Naive B cell (primary cell): Measurements from ENCODE around the gene CSMD2. TPM values are rescaled to one million over a fixed set of nuclear protein-coding genes. Genes with fewer than 3 reads are reported as not detected.
A peak's percentile ranks its signal among the peaks of the same experiment; 100 is the strongest.

ENCODE experiments used
- ATAC-seq, 2 donors: fragments of 150-1000 bp; cut with Tn5 transposase; 2 replicates each; pipeline ENCODE4 v1.10.0; 2021; ENCODE audit warnings: low read depth in 2 of 2, mild to moderate bottlenecking in 2 of 2, moderate library complexity in 2 of 2
- DNase-seq: peaks from one replicate; pipeline ENCODE4 v3.0.0; 2022
- H3K27ac Mint-ChIP-seq, 6 donors: one replicate each; pipeline ENCODE4 v1.8.0; 2020 to 2022; ENCODE audit warnings: mild to moderate bottlenecking in 6 of 6, mixed read lengths in 6 of 6, moderate library complexity in 5 of 6, inconsistent platforms in 2 of 6
- H3K27me3 Mint-ChIP-seq, 3 donors: one replicate each; pipeline ENCODE4 v1.8.0; 2021 to 2022; ENCODE audit warnings: mixed read lengths in 3 of 3, mild to moderate bottlenecking in 1 of 3
- H3K36me3 Mint-ChIP-seq, 2 donors: one replicate each; pipeline ENCODE4 v1.8.0; 2020 to 2022; ENCODE audit warnings: mixed read lengths in 2 of 2, inconsistent platforms in 1 of 2, mild to moderate bottlenecking in 1 of 2
- H3K4me1 Mint-ChIP-seq, 3 donors: one replicate each; pipeline ENCODE4 v1.8.0; 2020 to 2022; ENCODE audit warnings: mixed read lengths in 3 of 3, inconsistent platforms in 1 of 3, mild to moderate bottlenecking in 1 of 3, moderate library complexity in 1 of 3
- H3K4me3 Mint-ChIP-seq, 8 donors: one replicate each; pipeline ENCODE4 v1.8.0; 2020 to 2022; ENCODE audit warnings: mild to moderate bottlenecking in 8 of 8, mixed read lengths in 8 of 8, moderate library complexity in 8 of 8, inconsistent platforms in 2 of 8
- H3K9me3 Mint-ChIP-seq, 7 donors: one replicate each; pipeline ENCODE4 v1.8.0; 2020 to 2022; ENCODE audit warnings: mixed read lengths in 7 of 7, mild to moderate bottlenecking in 5 of 7, inconsistent platforms in 2 of 7, moderate library complexity in 1 of 7
- polyA plus RNA-seq, 6 donors: library from polyadenylated mRNA; unstranded; fragments of 300-500 nt; fragmentation: Illumina TruSeq; gene quantifications; one replicate each; pipeline ENCODE4 v1.2.3, GENCODE V29; 2021; ENCODE audit warnings: low read depth in 6 of 6

The CSMD2 gene
- polyA plus RNA-seq, 6 donors from 2014 or later, result not detected

DNA sequence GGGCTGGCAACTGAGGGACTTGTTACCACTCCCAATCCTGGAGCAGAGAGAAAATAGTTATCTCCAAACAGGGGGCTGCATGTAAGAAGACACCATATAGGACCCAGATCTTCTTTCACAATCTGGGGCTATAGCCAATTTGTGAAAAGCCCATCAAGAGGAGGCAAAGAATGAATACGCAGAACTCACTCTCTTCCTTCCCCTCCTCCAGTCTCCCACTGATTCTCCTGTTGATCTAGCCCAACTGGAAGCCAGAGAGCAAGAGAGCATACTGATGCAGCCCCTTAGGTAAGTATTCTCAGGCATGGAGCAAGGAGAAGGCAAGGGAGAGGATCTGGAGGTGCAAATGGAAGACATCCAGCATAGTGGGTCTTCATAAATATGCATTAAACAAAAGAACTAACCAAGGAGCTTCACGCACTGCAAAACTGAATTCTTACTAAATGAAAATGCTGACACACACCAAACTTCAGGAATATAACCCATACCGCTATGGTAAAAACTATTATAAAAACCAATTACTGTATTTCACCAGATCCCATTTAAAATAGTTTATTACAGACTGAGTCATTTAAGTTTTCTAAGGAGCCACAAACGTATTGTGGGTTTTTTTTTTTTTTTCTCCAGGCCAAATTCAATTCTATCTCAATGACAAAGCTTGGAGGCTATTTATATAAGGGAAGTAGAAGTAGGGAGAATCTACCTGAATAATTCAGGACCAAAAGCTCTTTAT lies 316.7 kb downstream of the CSMD2 start:
- H3K27me3 Mint-ChIP-seq, result peaks cover 3 to 16% (median 5%) of the 10 kb centered on the region in 3 donors
- H3K4me1 Mint-ChIP-seq, result no peaks in the 10 kb centered on the region
- DNase-seq (no peak), ATAC-seq (no peak)
- peaks cover 0 to 4% (median 0%) of the 10 kb centered on the region in 7 donors for H3K9me3 Mint-ChIP-seq
- no peaks in the 10 kb centered on the region for H3K36me3 Mint-ChIP-seq
- peak overlapping the region in 1 of 6 donors; percentile 56 for H3K27ac Mint-ChIP-seq
- H3K4me3 Mint-ChIP-seq, result no peak overlapping the region

DNA sequence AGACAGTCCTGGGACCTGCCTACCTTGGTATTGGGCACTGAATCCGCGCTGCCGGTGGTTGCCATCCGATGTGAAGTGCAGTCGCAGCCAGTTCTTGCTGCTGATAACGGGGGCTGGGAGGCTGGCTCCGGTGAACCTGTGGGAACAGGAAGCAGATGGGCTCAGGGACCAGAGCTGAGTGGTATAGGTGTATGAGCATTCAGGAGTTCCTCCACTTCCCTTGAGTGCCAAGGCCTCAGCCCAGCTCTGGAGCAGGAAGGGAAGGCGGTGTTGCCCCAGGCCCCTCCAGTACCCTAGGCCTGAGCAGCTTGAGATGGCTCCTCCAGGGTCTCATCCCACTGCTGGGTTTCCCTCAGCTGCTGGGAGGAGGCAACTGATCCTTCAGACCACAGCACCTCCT lies 318.2 kb downstream of the CSMD2 start:
- Mint-ChIP-seq H3K4me1 (no peaks in the 10 kb centered on the region), H3K36me3 (no peaks in the 10 kb centered on the region), H3K27ac (no peak overlapping the region), H3K27me3 (peaks cover 0 to 13% (median 7%) of the 10 kb centered on the region in 3 donors), H3K9me3 (peaks cover 0 to 4% (median 0%) of the 10 kb centered on the region in 7 donors), H3K4me3 (no peak overlapping the region)
- no peak for DNase-seq
- ATAC-seq, result no peak

DNA sequence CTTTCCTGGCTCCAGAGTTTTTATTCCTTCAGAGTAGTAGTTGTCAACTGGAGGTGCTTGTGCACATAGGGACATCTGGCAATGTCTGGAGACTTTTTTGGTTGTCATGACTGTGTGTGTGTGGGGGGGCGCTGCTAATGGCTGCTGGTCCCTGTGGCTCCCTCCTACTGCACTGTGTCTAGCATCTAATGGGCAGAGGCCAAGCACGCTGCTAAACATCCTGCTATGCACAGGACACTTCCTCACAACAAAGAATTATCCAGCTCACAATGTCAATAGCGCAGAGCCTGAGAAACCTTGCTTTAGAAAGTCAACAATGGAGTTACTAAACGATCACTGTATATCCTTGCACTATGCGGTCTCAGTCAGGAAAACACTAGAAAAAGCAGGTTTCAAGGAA lies 320.9 kb downstream of the CSMD2 start:
- H3K27ac Mint-ChIP-seq, result peak overlapping the region in 1 of 6 donors; percentile 7
- H3K4me1 Mint-ChIP-seq, result no peaks in the 10 kb centered on the region
- no peak for ATAC-seq
- H3K9me3 Mint-ChIP-seq, result peaks cover 0 to 4% (median 0%) of the 10 kb centered on the region in 7 donors
- H3K27me3 Mint-ChIP-seq, result peaks cover 0 to 14% (median 5%) of the 10 kb centered on the region in 3 donors
- no peak overlapping the region for H3K4me3 Mint-ChIP-seq
- DNase-seq, result no peak
- no peaks in the 10 kb centered on the region for H3K36me3 Mint-ChIP-seq

DNA sequence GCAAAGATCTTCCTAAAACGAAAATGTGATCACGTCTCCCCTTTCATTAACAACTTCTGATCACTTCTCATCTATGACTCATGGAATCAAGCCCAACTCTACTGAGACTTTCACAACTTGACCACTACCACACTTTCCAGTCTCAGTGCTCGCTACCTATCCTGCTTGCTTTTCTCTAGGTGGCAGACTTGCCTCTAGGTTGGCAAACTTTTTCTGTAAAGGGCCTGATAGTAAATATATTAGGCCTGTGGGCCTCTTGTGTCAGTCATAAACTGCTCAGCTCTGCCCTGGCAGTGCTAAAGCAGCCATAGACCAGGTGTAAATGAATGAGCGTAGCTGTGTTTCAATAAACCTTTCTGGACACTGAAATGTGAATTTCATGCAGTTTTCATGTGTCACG lies 322.7 kb downstream of the CSMD2 start:
- Mint-ChIP-seq H3K4me3 (peak overlapping the region in 1 of 8 donors; percentile 31), H3K4me1 (no peaks in the 10 kb centered on the region), H3K9me3 (peaks cover 0 to 8% (median 2%) of the 10 kb centered on the region in 7 donors), H3K27ac (no peak overlapping the region), H3K36me3 (no peaks in the 10 kb centered on the region), H3K27me3 (peaks cover 0 to 15% (median 10%) of the 10 kb centered on the region in 3 donors)
- no peak for ATAC-seq
- no peak for DNase-seq

DNA sequence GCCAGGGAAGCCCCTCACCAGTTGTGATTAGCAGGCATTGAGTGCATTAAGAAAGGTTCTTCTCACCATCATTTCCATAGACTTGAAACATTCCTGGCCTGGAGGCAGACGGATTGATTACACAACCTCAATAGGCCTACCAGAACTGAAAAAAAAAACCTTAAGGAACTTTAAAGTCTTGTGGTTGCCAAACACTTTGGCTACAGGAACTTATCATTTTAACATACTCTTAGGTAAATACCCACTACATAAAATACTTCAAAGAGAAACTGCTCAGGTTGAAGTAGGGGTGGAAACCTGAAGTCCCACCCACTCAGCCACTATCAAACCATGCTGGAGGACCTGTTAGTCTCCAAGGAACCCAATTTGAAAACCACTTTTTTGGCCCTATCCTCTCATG lies 323.5 kb downstream of the CSMD2 start:
- Mint-ChIP-seq H3K4me3 (no peak overlapping the region), H3K9me3 (peaks cover 0 to 8% (median 4%) of the 10 kb centered on the region in 7 donors), H3K36me3 (no peaks in the 10 kb centered on the region), H3K4me1 (no peaks in the 10 kb centered on the region), H3K27me3 (peaks cover 0 to 15% (median 10%) of the 10 kb centered on the region in 3 donors), H3K27ac (no peak overlapping the region)
- no peak for DNase-seq
- ATAC-seq, result no peak

DNA sequence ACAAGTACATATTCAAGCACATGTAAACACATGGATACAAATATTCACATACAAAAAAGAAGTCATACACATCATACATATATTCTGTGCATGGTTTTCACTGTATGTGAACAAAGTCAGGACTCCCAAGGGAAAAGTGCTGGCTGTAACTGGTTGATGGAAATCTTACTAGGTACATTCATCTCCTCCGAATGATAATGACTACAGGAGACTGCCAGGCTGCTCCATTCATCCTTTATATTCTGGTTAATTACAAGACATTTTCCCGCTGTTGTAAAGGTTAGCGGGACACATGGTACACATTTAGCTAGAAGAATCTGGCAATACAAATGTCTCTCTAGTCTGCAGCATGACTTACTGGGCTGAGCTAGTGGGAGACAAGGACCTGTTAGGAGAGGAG lies 327.4 kb downstream of the CSMD2 start:
- no peak for DNase-seq
- Mint-ChIP-seq H3K9me3 (peaks cover 0 to 10% (median 4%) of the 10 kb centered on the region in 7 donors), H3K4me3 (no peak overlapping the region), H3K27me3 (peaks cover 0 to 15% (median 10%) of the 10 kb centered on the region in 3 donors), H3K36me3 (no peaks in the 10 kb centered on the region), H3K27ac (no peak overlapping the region), H3K4me1 (no peaks in the 10 kb centered on the region)
- no peak for ATAC-seq

DNA sequence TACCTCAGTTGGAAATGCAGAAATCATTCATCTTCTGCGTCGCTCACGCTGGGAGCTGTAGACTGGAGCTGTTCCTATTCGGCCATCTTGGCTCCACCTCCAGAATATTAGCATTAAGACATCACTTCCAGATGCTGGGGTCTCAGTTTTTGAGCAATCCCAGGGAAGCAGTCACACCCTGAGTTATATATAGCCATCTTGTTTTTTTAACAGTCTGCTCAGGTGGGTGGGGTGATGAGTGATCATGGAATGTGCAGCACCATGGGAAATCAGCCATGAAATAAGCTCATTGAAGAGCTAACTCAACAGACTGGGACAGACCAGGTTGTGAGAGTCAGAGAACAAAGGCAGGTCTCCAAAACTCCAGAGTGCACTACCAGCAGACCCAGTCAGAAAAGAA lies 328.1 kb downstream of the CSMD2 start:
- no peaks in the 10 kb centered on the region for H3K4me1 Mint-ChIP-seq

DNA sequence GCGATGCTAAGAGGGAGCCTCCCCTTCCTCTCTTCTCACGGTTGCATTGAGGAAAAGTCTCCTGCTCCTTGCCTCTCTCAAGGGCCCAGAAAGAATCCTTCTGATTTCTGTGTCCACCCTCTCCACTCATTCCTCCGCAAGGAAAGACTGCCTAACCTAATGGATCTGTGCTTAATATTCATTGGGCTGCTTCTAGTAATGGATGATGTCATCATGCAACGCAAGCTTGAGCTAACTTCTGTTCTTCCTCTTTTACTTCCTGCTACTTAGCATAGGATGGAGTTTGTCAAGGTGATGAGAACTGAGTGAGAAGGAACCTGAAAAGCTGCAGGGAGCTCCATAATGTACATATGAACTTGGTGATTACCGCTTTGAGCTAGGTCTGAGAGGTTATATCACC lies 336.4 kb downstream of the CSMD2 start:
- Mint-ChIP-seq H3K9me3 (peaks cover 0 to 12% (median 4%) of the 10 kb centered on the region in 7 donors), H3K27ac (no peak overlapping the region), H3K4me3 (no peak overlapping the region), H3K27me3 (peaks cover 5 to 9% (median 6%) of the 10 kb centered on the region in 3 donors), H3K4me1 (no peaks in the 10 kb centered on the region), H3K36me3 (no peaks in the 10 kb centered on the region)
- ATAC-seq (no peak), DNase-seq (no peak)

More for the DNA sequence above, 328.1 kb downstream of the CSMD2 start:
- DNase-seq (no peak), ATAC-seq (no peak)
- Mint-ChIP-seq H3K27ac (no peak overlapping the region), H3K9me3 (peaks cover 0 to 10% (median 4%) of the 10 kb centered on the region in 7 donors), H3K36me3 (no peaks in the 10 kb centered on the region), H3K27me3 (peaks cover 0 to 10% (median 8%) of the 10 kb centered on the region in 3 donors), H3K4me3 (no peak overlapping the region)

DNA sequence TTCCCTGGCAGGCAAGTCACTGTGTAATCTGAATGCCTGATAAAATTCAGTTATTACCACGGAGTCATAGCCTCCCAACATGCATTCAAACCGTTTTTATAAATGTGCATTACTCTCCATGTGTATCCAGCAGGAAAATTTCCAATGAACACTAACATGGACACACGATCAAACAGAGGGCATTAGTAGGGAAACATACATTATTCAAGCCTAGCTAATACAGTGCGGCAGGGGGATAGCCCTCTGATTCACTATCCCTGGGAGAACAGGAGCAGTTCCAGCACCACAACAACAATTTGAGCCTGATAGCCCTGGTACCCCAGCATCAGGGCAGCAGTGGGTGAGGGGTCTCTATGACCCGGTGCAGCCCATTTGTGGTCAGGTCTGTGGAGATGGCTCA lies 337.0 kb downstream of the CSMD2 start:
- DNase-seq (no peak), ATAC-seq (no peak)
- Mint-ChIP-seq H3K4me1 (no peaks in the 10 kb centered on the region), H3K9me3 (peaks cover 0 to 12% (median 4%) of the 10 kb centered on the region in 7 donors), H3K27ac (no peak overlapping the region), H3K27me3 (peaks cover 6 to 11% (median 6%) of the 10 kb centered on the region in 3 donors), H3K4me3 (no peak overlapping the region), H3K36me3 (no peaks in the 10 kb centered on the region)

DNA sequence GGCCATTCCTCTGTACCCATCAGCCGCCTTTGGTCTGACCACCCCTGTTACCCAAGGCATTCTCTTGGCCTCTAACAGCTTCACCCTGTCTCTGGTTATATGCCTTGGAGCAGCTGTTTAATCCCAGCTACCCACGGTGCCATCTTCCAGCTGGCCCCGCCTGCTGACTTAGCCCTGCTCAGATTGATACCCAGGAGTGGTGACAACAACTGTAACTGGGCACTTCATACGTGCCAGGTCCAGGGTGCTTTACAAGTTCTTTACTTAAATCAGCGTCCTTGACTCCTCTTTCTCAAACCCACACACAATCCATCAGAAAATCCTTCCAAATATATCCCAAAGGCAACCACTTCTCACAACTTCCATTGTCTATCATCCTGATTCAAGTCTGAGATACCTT lies 338.3 kb downstream of the CSMD2 start:
- Mint-ChIP-seq H3K4me1 (no peaks in the 10 kb centered on the region), H3K4me3 (no peak overlapping the region), H3K27ac (no peak overlapping the region), H3K36me3 (no peaks in the 10 kb centered on the region), H3K9me3 (peaks cover 0 to 12% (median 2%) of the 10 kb centered on the region in 7 donors), H3K27me3 (peaks cover 6 to 21% (median 16%) of the 10 kb centered on the region in 3 donors)
- ATAC-seq (no peak), DNase-seq (no peak)

DNA sequence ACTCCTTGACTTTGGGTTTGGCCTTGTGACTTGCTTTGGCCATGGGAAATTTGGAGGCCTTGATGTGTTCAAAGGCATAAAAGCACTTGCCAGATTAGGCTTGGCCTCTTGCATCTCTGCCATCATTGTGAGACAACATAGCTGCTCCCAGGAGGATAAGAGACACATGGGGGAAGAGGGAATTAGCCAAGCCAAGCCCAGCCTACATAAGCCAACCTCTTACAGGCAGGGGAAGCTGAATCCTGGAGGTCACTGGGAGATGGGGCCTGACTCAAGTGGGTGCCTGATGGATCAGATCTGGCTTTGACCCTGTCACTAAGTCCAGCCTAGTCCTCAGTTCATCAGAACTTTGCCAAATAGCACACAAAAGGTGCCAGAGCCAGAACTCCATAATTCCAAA lies 338.7 kb downstream of the CSMD2 start:
- H3K4me1 Mint-ChIP-seq, result no peaks in the 10 kb centered on the region
- peaks cover 0 to 12% (median 3%) of the 10 kb centered on the region in 7 donors for H3K9me3 Mint-ChIP-seq
- no peaks in the 10 kb centered on the region for H3K36me3 Mint-ChIP-seq
- H3K4me3 Mint-ChIP-seq, result no peak overlapping the region
- peaks cover 6 to 25% (median 19%) of the 10 kb centered on the region in 3 donors for H3K27me3 Mint-ChIP-seq
- no peak for ATAC-seq
- no peak for DNase-seq
- no peak overlapping the region for H3K27ac Mint-ChIP-seq

DNA sequence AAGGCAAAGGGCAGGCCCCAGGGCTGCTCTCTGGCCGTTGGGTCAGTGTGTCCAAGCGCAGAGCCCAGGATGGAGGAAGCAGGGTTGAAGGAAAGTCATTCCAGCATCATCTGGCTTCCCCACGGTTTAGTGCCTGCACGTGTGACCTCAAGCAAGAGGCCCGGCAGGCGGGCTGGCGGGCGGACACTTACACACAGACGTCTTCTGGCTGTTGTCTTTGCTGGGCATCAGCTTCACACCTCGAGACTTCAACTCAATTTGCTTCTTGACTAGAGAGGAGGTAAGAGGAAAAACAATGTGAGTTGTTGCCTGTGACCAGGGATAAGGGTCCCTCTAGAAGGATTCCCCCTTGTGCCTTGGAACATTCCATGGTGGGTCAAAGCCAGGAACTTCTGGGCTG lies 339.5 kb downstream of the CSMD2 start:
- peaks cover 0 to 12% (median 2%) of the 10 kb centered on the region in 7 donors for H3K9me3 Mint-ChIP-seq
- H3K36me3 Mint-ChIP-seq, result no peaks in the 10 kb centered on the region
- ATAC-seq (no peak), DNase-seq (no peak)
- H3K4me1 Mint-ChIP-seq, result no peaks in the 10 kb centered on the region
- H3K27me3 Mint-ChIP-seq, result peaks cover 6 to 26% (median 19%) of the 10 kb centered on the region in 3 donors
- no peak overlapping the region for H3K4me3 Mint-ChIP-seq
- no peak overlapping the region for H3K27ac Mint-ChIP-seq

DNA sequence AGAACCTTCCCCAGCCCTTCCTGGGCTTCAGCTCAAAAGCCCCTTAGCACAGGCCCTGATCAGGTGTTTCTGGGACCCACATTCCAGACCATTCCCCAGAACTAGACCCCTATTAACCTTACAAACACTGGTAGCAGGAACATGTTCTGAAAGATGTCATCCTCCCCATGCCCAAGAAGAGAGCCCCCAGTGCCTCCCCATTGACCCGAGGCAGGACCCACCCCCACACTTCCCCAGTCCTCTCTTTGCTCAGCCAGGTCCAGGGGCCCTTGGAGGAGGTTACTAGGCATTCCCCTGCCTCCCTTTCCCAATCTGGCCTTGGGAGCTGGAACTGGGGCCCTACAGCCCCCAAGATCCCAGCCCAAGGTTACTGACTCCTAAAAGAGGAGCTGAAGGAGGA lies 340.1 kb downstream of the CSMD2 start:
- DNase-seq (no peak), ATAC-seq (no peak)
- Mint-ChIP-seq H3K36me3 (no peaks in the 10 kb centered on the region), H3K27me3 (peaks cover 6 to 31% (median 23%) of the 10 kb centered on the region in 3 donors), H3K4me3 (no peak overlapping the region), H3K9me3 (peaks cover 0 to 12% (median 2%) of the 10 kb centered on the region in 7 donors), H3K27ac (no peak overlapping the region), H3K4me1 (no peaks in the 10 kb centered on the region)

DNA sequence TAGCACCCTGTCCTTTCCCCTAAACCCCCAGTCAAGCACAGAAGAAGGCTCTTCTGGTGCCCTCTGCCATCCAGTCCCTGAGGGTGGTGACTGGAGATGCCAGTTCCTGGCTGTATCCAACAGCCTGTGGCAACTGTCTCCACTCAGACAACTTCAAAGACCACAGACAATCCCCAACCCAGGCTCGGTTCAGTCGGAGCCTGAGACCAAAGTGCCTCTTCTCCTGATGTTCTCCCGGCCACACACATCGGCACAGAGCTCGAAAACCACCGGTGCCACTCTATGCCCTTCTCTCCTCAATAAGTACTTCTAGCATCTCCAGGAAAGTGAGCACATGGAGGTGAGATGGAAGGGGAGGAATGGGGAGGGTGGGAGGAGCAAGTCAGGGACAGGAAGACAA lies 340.7 kb downstream of the CSMD2 start:
- H3K4me1 Mint-ChIP-seq, result no peaks in the 10 kb centered on the region
- DNase-seq (no peak), ATAC-seq (no peak)
- H3K4me3 Mint-ChIP-seq, result no peak overlapping the region
- H3K9me3 Mint-ChIP-seq, result peaks cover 0 to 12% (median 2%) of the 10 kb centered on the region in 7 donors
- H3K36me3 Mint-ChIP-seq, result no peaks in the 10 kb centered on the region
- H3K27ac Mint-ChIP-seq, result no peak overlapping the region
- H3K27me3 Mint-ChIP-seq, result peaks cover 6 to 36% (median 25%) of the 10 kb centered on the region in 3 donors
